A375 (cell line): Measurements from ENCODE around the gene HTR3E. TPM values are rescaled to one million over a fixed set of nuclear protein-coding genes. Genes with fewer than 3 reads are reported as not detected.

ENCODE experiments used
- small RNA-seq: library from RNA; depleted of rRNA; stranded (forward); fragments of <200 nt; gene quantifications from one replicate; pipeline ENCODE3, GENCODE V24; 2014
- total RNA-seq: library from RNA; depleted of rRNA; stranded (reverse); fragments of >200 nt; shearing (Covaris generic); gene quantifications from 2 replicates; pipeline ENCODE4 v1.2.3, GENCODE V29; 2014; rRNA removed

Gene HTR3E, protein sequence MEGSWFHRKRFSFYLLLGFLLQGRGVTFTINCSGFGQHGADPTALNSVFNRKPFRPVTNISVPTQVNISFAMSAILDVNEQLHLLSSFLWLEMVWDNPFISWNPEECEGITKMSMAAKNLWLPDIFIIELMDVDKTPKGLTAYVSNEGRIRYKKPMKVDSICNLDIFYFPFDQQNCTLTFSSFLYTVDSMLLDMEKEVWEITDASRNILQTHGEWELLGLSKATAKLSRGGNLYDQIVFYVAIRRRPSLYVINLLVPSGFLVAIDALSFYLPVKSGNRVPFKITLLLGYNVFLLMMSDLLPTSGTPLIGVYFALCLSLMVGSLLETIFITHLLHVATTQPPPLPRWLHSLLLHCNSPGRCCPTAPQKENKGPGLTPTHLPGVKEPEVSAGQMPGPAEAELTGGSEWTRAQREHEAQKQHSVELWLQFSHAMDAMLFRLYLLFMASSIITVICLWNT
- not detected in 2 replicates for total RNA-seq

DNA sequence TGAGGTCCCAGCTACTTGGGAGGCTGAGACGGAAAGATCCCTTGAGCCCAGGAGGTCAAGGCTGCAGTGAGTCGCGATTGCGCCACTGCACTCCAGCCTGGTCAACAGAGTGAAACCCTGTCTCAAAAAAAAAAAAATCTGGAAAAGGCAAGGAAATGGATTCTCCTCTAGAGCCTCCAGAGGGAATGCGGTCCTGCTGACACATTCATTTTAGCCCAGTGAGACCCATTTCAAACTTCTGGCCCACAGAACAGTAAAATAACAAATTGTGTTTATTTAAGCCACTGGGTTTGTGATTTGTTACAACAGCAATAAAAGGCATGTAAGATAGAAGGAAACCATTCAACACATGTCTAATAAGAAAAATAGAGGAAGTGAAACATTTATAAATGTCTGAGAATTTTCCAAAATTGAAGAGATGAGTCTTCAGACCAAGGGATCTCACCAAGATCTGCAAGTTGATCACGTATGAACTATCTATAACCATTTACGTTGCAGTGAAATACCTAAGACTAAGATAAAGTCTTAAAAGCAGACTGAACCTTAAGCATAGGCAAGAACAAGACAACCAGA, at the start of gene HTR3E:
Gene HTR3E (plus strand): TSS at position 254 of the 573 bp plus-strand sequence. CDS start 466 bp downstream, outside the sequence.

DNA sequence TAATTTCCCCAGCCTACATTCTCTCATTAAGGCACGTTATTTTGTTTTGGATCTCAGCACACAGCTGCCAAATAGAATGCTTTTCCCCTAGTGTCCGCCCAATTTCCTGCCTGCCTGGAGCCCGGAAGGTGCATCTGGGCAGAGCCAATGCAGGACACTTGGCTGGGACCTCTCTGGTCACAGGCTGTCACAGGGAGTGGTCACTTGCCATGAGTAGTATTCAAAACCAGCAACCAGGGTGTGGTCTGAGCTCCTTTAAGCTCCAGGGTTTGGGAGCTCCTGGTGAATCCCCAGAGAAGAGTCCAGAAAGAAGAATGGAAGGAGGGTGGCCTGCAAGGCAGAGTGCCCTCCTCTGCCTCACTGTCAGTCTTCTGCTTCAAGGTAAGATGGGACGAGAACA, 44.1 kb upstream of the HTR3E start, which contains the start of gene HTR3C:
Gene HTR3C (plus strand): TSS at position 281 of the 400 bp plus-strand sequence. CDS start 34 bp downstream, at position 315.

DNA sequence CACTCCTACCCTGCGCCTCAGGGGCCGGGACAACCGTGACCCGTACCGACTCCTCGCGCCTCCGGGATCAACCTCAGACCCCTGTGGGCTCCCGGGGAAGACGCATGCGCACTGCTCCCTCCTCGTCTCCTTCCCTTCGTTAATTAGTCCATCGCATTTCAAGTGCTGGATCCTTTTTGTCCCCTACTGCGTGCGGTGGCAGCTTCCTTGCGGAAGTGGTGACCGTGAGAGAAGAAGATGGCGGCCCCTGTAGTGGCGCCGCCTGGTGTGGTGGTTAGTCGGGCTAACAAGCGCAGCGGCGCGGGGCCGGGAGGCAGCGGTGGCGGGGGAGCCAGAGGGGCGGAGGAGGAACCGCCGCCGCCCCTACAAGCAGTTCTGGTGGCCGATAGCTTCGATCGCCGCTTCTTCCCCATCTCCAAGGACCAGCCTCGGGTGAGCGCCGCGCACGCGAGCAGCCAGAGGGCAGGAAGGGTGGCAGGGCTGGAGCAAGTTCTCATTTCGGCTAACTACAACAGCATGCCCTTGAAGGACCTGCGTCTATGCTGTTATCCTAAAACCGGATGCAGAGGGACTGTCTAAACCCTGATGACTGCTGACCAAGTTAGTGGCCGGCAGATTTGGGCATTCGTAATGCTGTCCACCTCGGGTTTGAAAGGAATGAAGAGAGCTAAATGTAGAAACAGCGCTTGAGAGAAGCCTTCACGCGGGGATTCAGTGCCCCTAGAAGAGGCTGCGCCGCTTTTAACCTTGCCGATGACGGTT, 38.5 kb downstream of the HTR3E start, which contains the start of gene EIF2B5:
Gene EIF2B5 (plus strand): TSS at position 210 of the 762 bp plus-strand sequence. CDS start 28 bp downstream, at position 238.

DNA sequence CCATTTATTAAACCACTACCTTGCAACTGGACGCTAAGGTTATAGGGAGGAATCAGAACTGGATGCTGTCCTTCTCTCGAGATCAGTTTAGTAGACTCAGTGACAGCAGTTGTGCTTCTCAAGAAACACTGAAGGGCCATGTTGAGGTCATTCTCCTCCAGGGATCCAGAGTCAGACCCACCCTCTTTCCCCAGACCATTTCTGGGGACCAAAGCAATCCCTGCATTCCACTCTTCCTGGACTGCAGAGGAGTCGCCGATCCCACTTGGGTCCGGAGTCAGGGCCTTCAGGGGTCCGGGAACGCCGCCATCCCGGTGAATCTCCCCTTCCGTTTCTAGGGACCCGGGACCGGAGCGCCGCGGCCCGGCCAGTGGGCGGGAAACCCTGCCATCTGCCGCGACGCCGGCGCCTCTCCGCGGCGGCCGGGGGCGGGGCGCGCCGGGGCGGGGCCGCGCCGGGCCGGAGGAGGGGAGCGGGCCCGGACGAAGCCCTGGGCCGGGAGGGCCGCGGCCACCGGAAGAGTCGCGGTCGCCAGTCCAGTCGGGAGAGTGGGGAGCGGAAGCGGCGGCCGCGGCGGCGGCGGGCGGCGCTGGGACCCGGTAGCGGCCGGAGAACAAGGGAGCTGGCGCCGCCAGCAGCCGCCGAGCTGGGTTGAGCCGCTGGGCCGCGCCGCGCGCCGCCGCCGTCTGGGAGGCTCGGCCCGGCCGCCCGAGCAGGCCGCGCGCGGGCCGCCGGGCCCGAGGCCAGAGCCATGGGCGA, 58.2 kb downstream of the HTR3E start, which contains the start of gene DVL3:
Gene DVL3 (plus strand): TSS at position 493 of the 759 bp plus-strand sequence. CDS start 259 bp downstream, at position 752.

Small RNAs within 50 kb of the gene (small RNA-seq; reads per million reads assigned to genes)
- not detected for gene RF00019

Other genes with a start within 250 kb of the HTR3E start
- gene PARL, start 212.2 kb upstream of the HTR3E start, total RNA-seq: 31.1 and 42.9 TPM in 2 replicates
- 8.3 and 9.0 TPM in 2 replicates for gene ABCC5, start 79.2 kb upstream of the HTR3E start, total RNA-seq
- gene HTR3D, start 65.3 kb upstream of the HTR3E start, total RNA-seq: not detected in 2 replicates
- gene HTR3C, start 44.0 kb upstream of the HTR3E start, total RNA-seq: not detected in 2 replicates
- gene EIF2B5, start 38.3 kb downstream of the HTR3E start, total RNA-seq: 43.3 and 58.9 TPM in 2 replicates
- 25.2 and 31.6 TPM in 2 replicates for gene DVL3, start 58.3 kb downstream of the HTR3E start, total RNA-seq
- gene AP2M1, start 77.8 kb downstream of the HTR3E start, total RNA-seq: 243 and 275 TPM in 2 replicates
- 25.7 and 26.3 TPM in 2 replicates for gene ABCF3, start 89.1 kb downstream of the HTR3E start, total RNA-seq
- gene VWA5B2, start 132.5 kb downstream of the HTR3E start, total RNA-seq: 0.15 TPM in 1 of 2 replicates, not detected in the other
- gene ALG3, start 151.9 kb downstream of the HTR3E start, total RNA-seq: 34.3 and 51.6 TPM in 2 replicates
- 5.9 TPM in 2 replicates for gene EEF1AKMT4, start 152.6 kb downstream of the HTR3E start, total RNA-seq
- gene CAMK2N2, start 164.5 kb downstream of the HTR3E start, total RNA-seq: 0.23 and 0.40 TPM in 2 replicates
- not detected in 2 replicates for gene ECE2, start 179.0 kb downstream of the HTR3E start, total RNA-seq
- 248 and 283 TPM in 2 replicates for gene PSMD2, start 202.2 kb downstream of the HTR3E start, total RNA-seq
- gene EIF4G1, start 217.5 kb downstream of the HTR3E start, total RNA-seq: 320 and 331 TPM in 2 replicates
- 17.6 and 17.9 TPM in 2 replicates for gene FAM131A, start 240.5 kb downstream of the HTR3E start, total RNA-seq